ENCODE results near the gene ITPK1.

DNA sequence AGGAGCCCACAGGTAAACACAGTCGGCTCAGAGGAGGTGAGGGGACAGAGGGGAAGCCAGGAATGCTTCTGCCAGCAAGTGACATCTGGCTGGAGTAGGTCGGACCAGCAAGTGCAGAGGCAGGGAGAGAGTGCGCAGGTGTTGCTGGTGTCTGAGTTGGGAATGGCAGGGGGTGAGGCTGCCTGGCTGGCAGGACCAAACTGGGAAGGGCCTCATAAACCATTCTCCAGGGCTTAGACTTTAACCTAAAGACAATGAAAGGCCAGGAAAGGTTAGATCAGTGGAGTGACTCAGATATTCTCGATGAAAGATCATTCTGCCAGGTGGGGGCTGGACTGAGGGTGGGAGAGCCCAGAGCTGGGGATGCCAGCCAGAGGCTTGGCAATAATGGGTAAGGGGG, 66.4 kb downstream of the ITPK1 start:
- TF ChIP-seq, protein P1, sequence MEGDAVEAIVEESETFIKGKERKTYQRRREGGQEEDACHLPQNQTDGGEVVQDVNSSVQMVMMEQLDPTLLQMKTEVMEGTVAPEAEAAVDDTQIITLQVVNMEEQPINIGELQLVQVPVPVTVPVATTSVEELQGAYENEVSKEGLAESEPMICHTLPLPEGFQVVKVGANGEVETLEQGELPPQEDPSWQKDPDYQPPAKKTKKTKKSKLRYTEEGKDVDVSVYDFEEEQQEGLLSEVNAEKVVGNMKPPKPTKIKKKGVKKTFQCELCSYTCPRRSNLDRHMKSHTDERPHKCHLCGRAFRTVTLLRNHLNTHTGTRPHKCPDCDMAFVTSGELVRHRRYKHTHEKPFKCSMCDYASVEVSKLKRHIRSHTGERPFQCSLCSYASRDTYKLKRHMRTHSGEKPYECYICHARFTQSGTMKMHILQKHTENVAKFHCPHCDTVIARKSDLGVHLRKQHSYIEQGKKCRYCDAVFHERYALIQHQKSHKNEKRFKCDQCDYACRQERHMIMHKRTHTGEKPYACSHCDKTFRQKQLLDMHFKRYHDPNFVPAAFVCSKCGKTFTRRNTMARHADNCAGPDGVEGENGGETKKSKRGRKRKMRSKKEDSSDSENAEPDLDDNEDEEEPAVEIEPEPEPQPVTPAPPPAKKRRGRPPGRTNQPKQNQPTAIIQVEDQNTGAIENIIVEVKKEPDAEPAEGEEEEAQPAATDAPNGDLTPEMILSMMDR (conservative IDR thresholded peaks at IDR 0.05), result no peak
- TF ChIP-seq ZFX (IDR thresholded peaks at IDR 0.05), result no peak
